Panc1 (cell line): Measurements from ENCODE around the gene ACACB. TPM values are rescaled to one million over a fixed set of nuclear protein-coding genes. Genes with fewer than 3 reads are reported as not detected.

Experiments
- ATAC-seq: fragments of 200-7000 bp; cut with Tn5 transposase; 2 replicates; pipeline ENCODE4 v1.9.1; 2020; ENCODE audit warnings: mild to moderate bottlenecking, moderate library complexity
- BruUV-seq: library from RNA; stranded (reverse); fragments of 400-500 nt; replicated peaks from 2 replicates; lab custom pipeline; 2021; lab: Mats Ljungman, UMichigan
- CTCF ChIA-PET: fragments of 300-600 bp; sonication (Branson Sonifier 250); formaldehyde crosslinking; loops from one replicate; lab custom pipeline; 2022; ENCODE audit warnings: antibody characterized with exemption; lab: Charles Lee
- POLR2A ChIA-PET: fragments of 300-600 bp; sonication (Branson Sonifier 250); formaldehyde crosslinking; loops from one replicate; lab custom pipeline; 2022; ENCODE audit warnings: antibody characterized with exemption; lab: Charles Lee
- DNase-seq: peaks from one replicate; pipeline ENCODE4 v3.0.0-alpha.2; 2010; ENCODE audit warnings: low read depth, low spot score
- H3K27ac ChIP-seq: 2 replicates; pipeline ENCODE4 v1.5.1; 2011; ENCODE audit warnings: mild to moderate bottlenecking, low read length, inconsistent platforms
- H3K27me3 ChIP-seq: fragments of 200-500 bp; sonication (Bioruptor generic); 2 replicates; pipeline ENCODE4 v1.6.0; 2014; ENCODE audit warnings: low read length, inconsistent platforms; ENCODE audit not compliant: control insufficient read depth, insufficient read depth
- H3K36me3 ChIP-seq: fragments of 200-500 bp; sonication (Bioruptor generic); 2 replicates; pipeline ENCODE4 v1.5.1; 2014; ENCODE audit warnings: inconsistent platforms, mild to moderate bottlenecking, low read length, moderate library complexity; ENCODE audit not compliant: control insufficient read depth, insufficient read depth
- H3K4me1 ChIP-seq: 2 replicates; pipeline ENCODE4 v1.5.1; 2011; ENCODE audit warnings: inconsistent platforms, mild to moderate bottlenecking, low read length, moderate library complexity; ENCODE audit not compliant: control insufficient read depth, insufficient read depth
- H3K4me3 ChIP-seq, 2 experiments: 2 replicates each; pipeline ENCODE4 v1.5.1; 2011 to 2012; ENCODE audit warnings: low read depth in 2 of 2, low read length in 2 of 2, mild to moderate bottlenecking in 2 of 2, inconsistent platforms in 1 of 2, moderate library complexity in 1 of 2
- H3K9me3 ChIP-seq: fragments of 200-500 bp; sonication (Bioruptor generic); 2 replicates; pipeline ENCODE4 v1.5.1; 2014; ENCODE audit warnings: low read depth, mild to moderate bottlenecking, inconsistent platforms, low read length, moderate library complexity; ENCODE audit not compliant: control insufficient read depth, insufficient read depth
- CTCF ChIP-seq: fragments of 450-650 bp; IDR thresholded peaks from 2 replicates; pipeline ENCODE4 v1.5.1; 2017; ENCODE audit warnings: mild to moderate bottlenecking
- POLR2AphosphoS5 ChIP-seq: IDR thresholded peaks from 2 replicates; pipeline ENCODE4 v1.6.1; 2012; ENCODE audit warnings: mild to moderate bottlenecking, low read depth, low read length, moderate library complexity
- REST ChIP-seq, 2 experiments: IDR thresholded peaks; 2 replicates each; pipeline ENCODE4 v1.6.1; 2011 to 2012; ENCODE audit warnings: low read depth in 2 of 2, control low read depth in 1 of 2, low read length in 1 of 2, mild to moderate bottlenecking in 1 of 2, moderate library complexity in 1 of 2; ENCODE audit not compliant: insufficient read depth in 1 of 2
- SIN3A ChIP-seq: IDR thresholded peaks from 2 replicates; pipeline ENCODE4 v1.6.1; 2012; ENCODE audit warnings: low read depth, mild to moderate bottlenecking, low read length, moderate library complexity, borderline replicate concordance; ENCODE audit not compliant: insufficient read depth
- TCF7L2 ChIP-seq: IDR thresholded peaks from 2 replicates; pipeline ENCODE4 v1.6.1; 2011; ENCODE audit warnings: mild to moderate bottlenecking, low read depth, low read length, inconsistent platforms
- in situ Hi-C: cut with HindIII; loops from 2 replicates; pipeline ENCODE4 v1.10.0; 2016; ENCODE audit warnings: low sequenced_read_pairs, low pct_unique_long_range_greater_than_20kb
- intact Hi-C: fragments of 100-400 bp; cut with micrococcal nuclease; formaldehyde crosslinking; loops from one replicate; pipeline ENCODE4 v1.10.0; 2022; ENCODE audit not compliant: unreplicated experiment
- total RNA-seq: library from RNA; stranded (reverse); gene quantifications from one replicate; pipeline ENCODE4 v1.2.1, GENCODE V29; 2021; ENCODE audit not compliant: unreplicated experiment

Gene ACACB
- total RNA-seq, 1 experiment from 2014 or later, result 12.3 TPM

- DNase-seq (no peak), ATAC-seq (no peak)
- Histone ChIP-seq H3K27ac (no peak overlapping the region), H3K9me3 (peaks cover 7% of the 10 kb centered on the region; the same call in 1 of the 2 replicates), H3K4me3 (no peak overlapping the region), H3K36me3 (no peaks in the 10 kb centered on the region), H3K27me3 (no peaks in the 10 kb centered on the region), H3K4me1 (no peaks in the 10 kb centered on the region)
- BruUV-seq, result no TSS peak
- intact Hi-C loops, result loop anchor here (10.0 kb wide), 1 partner anchor 141 kb away; the partner anchor contains the start of gene ACACB
- CTCF ChIA-PET, result interaction anchor here (0.6 kb wide), 1 partner anchor 141 kb away, joined by 3 read pairs; no protein-coding TSS in a partner anchor
- in situ Hi-C loops, result no loop called here
- POLR2A ChIA-PET, result no interaction called here
- TF ChIP-seq POLR2AphosphoS5, result no peak
- TF ChIP-seq REST (IDR thresholded peaks at IDR 0.05; ENCODE audit: insufficient read depth in 1 of 2, low read depth in 2 of 2, low read length in 1 of 2), result no peak
- no peak for TF ChIP-seq SIN3A
- TF ChIP-seq TCF7L2, result no peak
Measured at GRCh38 chr12:109256011-109256410, 139.6 kb downstream of the ACACB start.

GRCh38 chr12:109258201-109258600 is 141.8 kb downstream of the ACACB start:
- peaks cover 7% of the 10 kb centered on the region; the same call in 1 of the 2 replicates for H3K9me3 ChIP-seq
- no peak overlapping the region for H3K27ac ChIP-seq
- in situ Hi-C loops (no loop called here), intact Hi-C loops (loop anchor here (10.0 kb wide), 1 partner anchor 143 kb away; the partner anchor contains the start of gene ACACB)
- ChIA-PET POLR2A (no interaction called here), CTCF (no interaction called here)
- H3K36me3 ChIP-seq, result no peaks in the 10 kb centered on the region
- DNase-seq, result no peak
- H3K4me1 ChIP-seq, result no peaks in the 10 kb centered on the region
- TF ChIP-seq SIN3A (no peak), REST (IDR thresholded peaks at IDR 0.05; ENCODE audit: insufficient read depth in 1 of 2, low read depth in 2 of 2, low read length in 1 of 2) (no peak), CTCF (no peak), POLR2AphosphoS5 (no peak), TCF7L2 (no peak)
- no TSS peak for BruUV-seq
- H3K4me3 ChIP-seq, result no peak overlapping the region
- H3K27me3 ChIP-seq, result no peaks in the 10 kb centered on the region
- no peak for ATAC-seq
